ENCODE data around the gene HECTD1. TPM values are rescaled to one million over a fixed set of nuclear protein-coding genes. Genes with fewer than 3 reads are reported as not detected.

HECTD1 gene
- total and polyA plus RNA-seq, 4 donors: 23.5 to 164 (median 92.5) TPM

DNA sequence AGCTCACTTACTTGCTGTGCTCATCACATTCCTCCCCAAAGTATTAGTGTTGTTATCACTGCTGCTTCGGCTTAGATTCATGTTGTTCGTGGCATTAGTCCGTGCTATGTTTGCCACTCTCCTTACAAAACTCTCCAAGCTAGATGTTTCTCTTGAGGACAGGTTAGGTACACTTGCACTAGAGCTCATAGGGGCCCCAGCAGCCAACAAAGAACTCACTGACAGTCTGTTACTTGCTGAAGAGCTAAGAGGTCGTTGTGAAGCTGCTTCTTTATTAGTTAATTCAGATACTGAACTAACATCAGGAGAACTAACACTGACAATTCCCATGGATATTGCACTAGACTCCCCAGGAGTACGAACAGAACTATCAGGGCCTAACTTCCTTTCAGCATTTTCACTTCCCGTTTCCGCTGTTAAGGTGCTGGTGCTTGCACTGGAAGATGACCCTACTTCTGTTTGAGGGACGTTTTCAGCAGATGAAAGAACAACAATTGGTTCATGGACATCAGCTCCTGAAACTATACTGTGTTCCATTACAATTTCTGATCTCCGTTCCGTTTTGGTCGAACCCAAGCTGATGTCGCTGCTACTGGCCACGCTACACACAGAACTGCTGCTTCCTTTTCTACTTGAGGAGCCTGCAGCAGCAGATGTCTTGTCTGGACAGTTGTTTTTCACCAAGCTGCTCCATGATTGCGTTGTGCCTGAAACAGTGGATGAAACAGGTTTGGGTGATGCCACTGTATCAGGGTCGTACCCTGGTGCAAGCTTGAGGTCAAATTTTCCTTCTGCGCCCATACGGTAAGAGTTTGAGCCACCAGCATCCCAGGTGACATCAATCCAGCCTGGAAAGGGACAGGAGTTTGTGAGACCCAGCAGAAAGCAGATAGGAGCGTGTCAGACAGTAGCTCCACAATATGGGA lies 78.7 kb downstream of the HECTD1 start:
- WGBS, 2 donors: 83 to 84% methylated on average over 18 of the region's 18 CpGs
- ATAC-seq (ENCODE audit: low FRiP score): no peak

DNA sequence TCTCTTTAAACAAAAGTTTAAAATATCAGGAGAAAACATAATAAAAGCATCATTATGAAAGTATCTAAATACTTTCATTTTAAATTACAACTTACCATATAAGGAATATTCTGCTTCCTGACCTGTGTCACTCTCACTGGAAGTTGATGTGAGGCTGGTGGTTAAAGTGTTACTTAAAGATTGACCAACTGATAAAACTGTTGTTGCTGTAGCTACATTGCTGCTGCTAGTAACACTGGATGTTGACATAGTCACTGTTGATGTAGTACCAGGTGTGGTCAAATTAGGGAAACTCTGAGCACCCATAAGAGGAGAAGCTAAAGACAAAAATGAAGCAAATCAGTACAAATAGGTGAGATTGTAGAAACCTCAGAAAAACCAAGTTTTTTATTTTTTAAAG lies 79.9 kb downstream of the HECTD1 start:
- ATAC-seq (ENCODE audit: low FRiP score): no peak
- no peak for DNase-seq
- peaks cover 4 to 6% of the 10 kb centered on the region in 2 donors for H3K36me3 ChIP-seq (ENCODE audit: control insufficient read depth in 1 of 2, insufficient read depth in 2 of 2, low read length in 1 of 2)

More for the DNA sequence above, 78.7 kb downstream of the HECTD1 start:
- Histone ChIP-seq H3K9me3 (ENCODE audit: control insufficient read depth, low read length) (no peaks in the 10 kb centered on the region), H3K27me3 (ENCODE audit: control insufficient read depth in 1 of 2, insufficient read depth in 2 of 2, low read length in 1 of 2) (no peaks in the 10 kb centered on the region), H3K4me3 (ENCODE audit: low read length in 2 of 2) (no peak overlapping the region), H3K4me1 (ENCODE audit: control insufficient read depth in 1 of 2, insufficient read depth in 2 of 2, low read length in 2 of 2) (no peaks in the 10 kb centered on the region), H3K27ac (ENCODE audit: low read depth in 1 of 2, low read length in 2 of 2) (no peak overlapping the region), H3K36me3 (ENCODE audit: control insufficient read depth in 1 of 2, insufficient read depth in 2 of 2, low read length in 1 of 2) (peaks cover 4 to 6% of the 10 kb centered on the region in 2 donors)
- DNase-seq: no peak
- intact Hi-C loops (cut with DNase I): loop anchor here in 1 of 2 donors (10.0 kb wide), 1 partner anchor 226 kb away; no protein-coding TSS in a partner anchor

DNA sequence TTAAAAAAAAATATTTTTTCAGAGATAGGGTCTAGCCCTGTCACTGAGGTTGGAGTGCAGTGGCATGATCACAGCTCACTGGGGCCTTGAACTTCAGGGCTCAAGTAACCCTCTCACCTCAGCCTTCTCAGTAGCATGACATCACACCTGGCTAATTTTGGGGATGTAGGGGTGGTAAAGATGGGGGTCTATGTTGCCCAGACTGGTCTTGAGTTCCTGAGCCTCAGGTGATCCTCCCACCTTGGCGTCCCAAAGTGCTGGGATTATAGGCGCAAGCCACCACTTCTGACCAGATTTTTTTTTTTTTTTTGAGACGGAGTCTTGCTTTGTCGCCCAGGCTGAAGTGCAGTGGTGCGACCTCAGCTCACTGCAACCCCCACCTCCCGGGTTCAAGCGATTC lies 80.9 kb downstream of the HECTD1 start:
- H3K36me3 ChIP-seq (ENCODE audit: control insufficient read depth in 1 of 2, insufficient read depth in 2 of 2, low read length in 1 of 2): peaks cover 4 to 12% of the 10 kb centered on the region in 2 donors
- no peaks in the 10 kb centered on the region for H3K9me3 ChIP-seq (ENCODE audit: control insufficient read depth, low read length)
- WGBS, 2 donors: 97 to 100% methylated on average over 6 to 7 of the region's 7 CpGs
- no peak overlapping the region for H3K4me3 ChIP-seq (ENCODE audit: low read length in 2 of 2)
- DNase-seq: no peak
- intact Hi-C loops (cut with DNase I): loop anchor here in 1 of 2 donors (10.0 kb wide), 1 partner anchor 228 kb away; no protein-coding TSS in a partner anchor
- ATAC-seq (ENCODE audit: low FRiP score): no peak
- H3K4me1 ChIP-seq (ENCODE audit: control insufficient read depth in 1 of 2, insufficient read depth in 2 of 2, low read length in 2 of 2): no peaks in the 10 kb centered on the region
- H3K27me3 ChIP-seq (ENCODE audit: control insufficient read depth in 1 of 2, insufficient read depth in 2 of 2, low read length in 1 of 2): no peaks in the 10 kb centered on the region
- H3K27ac ChIP-seq (ENCODE audit: low read depth in 1 of 2, low read length in 2 of 2): no peak overlapping the region

More for the DNA sequence above, 79.9 kb downstream of the HECTD1 start:
- Histone ChIP-seq H3K4me1 (ENCODE audit: control insufficient read depth in 1 of 2, insufficient read depth in 2 of 2, low read length in 2 of 2) (no peaks in the 10 kb centered on the region), H3K27me3 (ENCODE audit: control insufficient read depth in 1 of 2, insufficient read depth in 2 of 2, low read length in 1 of 2) (no peaks in the 10 kb centered on the region), H3K9me3 (ENCODE audit: control insufficient read depth, low read length) (no peaks in the 10 kb centered on the region), H3K27ac (ENCODE audit: low read depth in 1 of 2, low read length in 2 of 2) (no peak overlapping the region), H3K4me3 (ENCODE audit: low read length in 2 of 2) (no peak overlapping the region)
- intact Hi-C loops (cut with DNase I): loop anchor here in 1 of 2 donors (10.0 kb wide), 1 partner anchor 227 kb away; no protein-coding TSS in a partner anchor

DNA sequence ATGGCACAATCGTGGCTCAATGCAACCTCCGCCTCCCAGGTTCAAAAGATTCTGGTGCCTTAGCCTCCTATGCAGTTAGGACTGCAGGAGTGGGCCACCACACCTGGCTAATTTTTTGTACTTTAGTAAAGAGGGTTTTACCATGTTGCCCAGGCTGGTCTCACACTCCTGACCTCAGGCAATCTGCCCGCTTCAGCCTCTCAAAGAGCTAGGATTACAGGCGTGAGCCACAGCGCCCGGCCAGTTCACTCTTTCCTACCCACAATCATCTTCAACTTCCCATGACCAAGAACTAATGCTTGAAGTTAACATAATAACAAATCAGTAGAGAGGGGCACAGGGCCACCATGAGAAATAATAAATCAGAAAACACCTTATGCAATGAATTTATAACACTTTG lies 82.4 kb downstream of the HECTD1 start:
- H3K4me3 ChIP-seq (ENCODE audit: low read length in 2 of 2): no peak overlapping the region
- 89 to 91% methylated on average over 6 of the region's 6 CpGs for WGBS, 2 donors
- H3K9me3 ChIP-seq (ENCODE audit: control insufficient read depth, low read length): no peaks in the 10 kb centered on the region
- intact Hi-C loops (cut with DNase I): loop anchor here in 1 of 2 donors (10.0 kb wide), 1 partner anchor 230 kb away; no protein-coding TSS in a partner anchor
- H3K36me3 ChIP-seq (ENCODE audit: control insufficient read depth in 1 of 2, insufficient read depth in 2 of 2, low read length in 1 of 2): peaks cover 4 to 12% of the 10 kb centered on the region in 2 donors
- DNase-seq (no peak), ATAC-seq (ENCODE audit: low FRiP score) (no peak)
- H3K27me3 ChIP-seq (ENCODE audit: control insufficient read depth in 1 of 2, insufficient read depth in 2 of 2, low read length in 1 of 2): no peaks in the 10 kb centered on the region
- H3K27ac ChIP-seq (ENCODE audit: low read depth in 1 of 2, low read length in 2 of 2): no peak overlapping the region
- H3K4me1 ChIP-seq (ENCODE audit: control insufficient read depth in 1 of 2, insufficient read depth in 2 of 2, low read length in 2 of 2): no peaks in the 10 kb centered on the region

DNA sequence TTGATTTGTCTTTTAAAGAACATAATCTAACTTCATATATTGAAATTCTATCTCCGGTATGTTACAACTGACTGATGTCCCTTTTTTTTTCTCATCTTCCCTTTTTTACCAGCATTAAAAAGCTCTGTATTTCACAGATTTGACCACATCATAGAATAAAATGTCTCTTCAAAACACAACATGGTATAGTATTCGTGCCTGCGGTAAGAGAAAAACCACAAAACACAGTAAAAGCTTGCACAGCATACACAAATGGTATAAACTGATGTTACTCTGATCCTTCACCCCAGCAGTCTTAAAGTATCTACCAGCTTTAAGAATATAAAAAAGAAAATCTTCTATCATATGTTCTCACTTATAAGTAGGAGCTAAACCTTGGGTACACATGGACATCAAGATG lies 83.4 kb downstream of the HECTD1 start:
- intact Hi-C loops (cut with DNase I): loop anchor here in 1 of 2 donors (10.0 kb wide), 1 partner anchor 231 kb away; no protein-coding TSS in a partner anchor
- no peak overlapping the region for H3K27ac ChIP-seq (ENCODE audit: low read depth in 1 of 2, low read length in 2 of 2)
- peaks cover 4 to 12% of the 10 kb centered on the region in 2 donors for H3K36me3 ChIP-seq (ENCODE audit: control insufficient read depth in 1 of 2, insufficient read depth in 2 of 2, low read length in 1 of 2)
- no peak overlapping the region for H3K4me3 ChIP-seq (ENCODE audit: low read length in 2 of 2)
- DNase-seq (no peak), ATAC-seq (ENCODE audit: low FRiP score) (no peak)
- H3K9me3 ChIP-seq (ENCODE audit: control insufficient read depth, low read length): no peaks in the 10 kb centered on the region
- H3K27me3 ChIP-seq (ENCODE audit: control insufficient read depth in 1 of 2, insufficient read depth in 2 of 2, low read length in 1 of 2): no peaks in the 10 kb centered on the region
- no peaks in the 10 kb centered on the region for H3K4me1 ChIP-seq (ENCODE audit: control insufficient read depth in 1 of 2, insufficient read depth in 2 of 2, low read length in 2 of 2)
- 94 to 96% methylated on average over 3 of the region's 3 CpGs for WGBS, 2 donors

DNA sequence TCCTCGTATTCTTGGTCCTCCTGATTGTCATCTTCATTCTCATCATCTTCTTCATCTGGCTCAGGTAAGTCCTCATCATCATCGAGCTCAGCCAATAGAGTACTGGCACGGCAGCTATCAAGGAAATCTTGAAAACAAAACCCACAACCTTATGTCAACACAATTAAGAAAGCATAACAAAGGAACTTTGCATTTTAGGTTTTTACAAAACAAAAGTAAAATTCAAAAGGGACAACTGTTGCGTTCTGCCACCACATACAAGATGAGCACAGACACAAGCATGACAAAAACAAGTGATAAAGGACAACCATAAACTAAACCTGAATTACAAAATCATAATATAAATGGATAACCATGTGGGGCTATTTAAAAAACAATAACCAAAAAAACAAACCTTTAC lies 84.7 kb downstream of the HECTD1 start:
- Histone ChIP-seq H3K4me3 (ENCODE audit: low read length in 2 of 2) (no peak overlapping the region), H3K9me3 (ENCODE audit: control insufficient read depth, low read length) (no peaks in the 10 kb centered on the region), H3K27me3 (ENCODE audit: control insufficient read depth in 1 of 2, insufficient read depth in 2 of 2, low read length in 1 of 2) (no peaks in the 10 kb centered on the region), H3K36me3 (ENCODE audit: control insufficient read depth in 1 of 2, insufficient read depth in 2 of 2, low read length in 1 of 2) (peaks cover 2 to 10% of the 10 kb centered on the region in 2 donors), H3K4me1 (ENCODE audit: control insufficient read depth in 1 of 2, insufficient read depth in 2 of 2, low read length in 2 of 2) (no peaks in the 10 kb centered on the region), H3K27ac (ENCODE audit: low read depth in 1 of 2, low read length in 2 of 2) (no peak overlapping the region)
- WGBS, 2 donors: 84 to 86% methylated on average over 4 of the region's 4 CpGs
- ATAC-seq (ENCODE audit: low FRiP score) (no peak), DNase-seq (no peak)
- intact Hi-C loops (cut with DNase I): loop anchor here in 1 of 2 donors (10.0 kb wide), 1 partner anchor 232 kb away; no protein-coding TSS in a partner anchor

DNA sequence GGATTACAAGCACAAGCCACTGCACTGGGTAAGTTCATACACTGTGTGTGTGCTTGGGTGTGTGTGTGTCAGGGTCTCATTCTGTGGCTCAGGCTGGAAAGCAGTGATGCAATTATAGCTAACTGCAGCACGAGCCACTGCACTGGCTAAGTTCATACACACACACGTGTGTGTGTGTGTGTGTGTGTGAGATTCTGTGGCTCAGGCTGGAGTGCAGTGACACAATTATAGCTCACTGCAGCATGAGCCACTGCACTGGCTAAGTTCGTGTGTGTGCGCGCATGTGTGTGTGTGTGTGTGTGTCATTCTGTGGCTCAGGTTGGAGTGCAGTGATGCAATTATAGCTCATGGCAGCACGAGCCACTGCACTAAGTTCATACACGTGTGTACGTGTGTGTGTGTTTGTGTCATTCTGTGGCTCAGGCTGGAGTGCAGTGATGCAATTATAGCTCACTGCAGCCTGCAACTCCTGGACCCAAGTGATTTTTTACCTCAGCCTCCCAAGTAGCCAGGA lies 85.4 kb downstream of the HECTD1 start:
- ATAC-seq (ENCODE audit: low FRiP score) (no peak), DNase-seq (no peak)
- H3K27me3 ChIP-seq (ENCODE audit: control insufficient read depth in 1 of 2, insufficient read depth in 2 of 2, low read length in 1 of 2): no peaks in the 10 kb centered on the region
- no peak overlapping the region for H3K4me3 ChIP-seq (ENCODE audit: low read length in 2 of 2)
- H3K36me3 ChIP-seq (ENCODE audit: control insufficient read depth in 1 of 2, insufficient read depth in 2 of 2, low read length in 1 of 2): peaks cover 2 to 10% of the 10 kb centered on the region in 2 donors
- no peak overlapping the region for H3K27ac ChIP-seq (ENCODE audit: low read depth in 1 of 2, low read length in 2 of 2)
- WGBS, 2 donors: 75 to 77% methylated on average over 8 of the region's 8 CpGs
- intact Hi-C loops (cut with DNase I): loop anchor here in 1 of 2 donors (10.0 kb wide), 1 partner anchor 233 kb away; no protein-coding TSS in a partner anchor
- no peaks in the 10 kb centered on the region for H3K9me3 ChIP-seq (ENCODE audit: control insufficient read depth, low read length)
- no peaks in the 10 kb centered on the region for H3K4me1 ChIP-seq (ENCODE audit: control insufficient read depth in 1 of 2, insufficient read depth in 2 of 2, low read length in 2 of 2)

DNA sequence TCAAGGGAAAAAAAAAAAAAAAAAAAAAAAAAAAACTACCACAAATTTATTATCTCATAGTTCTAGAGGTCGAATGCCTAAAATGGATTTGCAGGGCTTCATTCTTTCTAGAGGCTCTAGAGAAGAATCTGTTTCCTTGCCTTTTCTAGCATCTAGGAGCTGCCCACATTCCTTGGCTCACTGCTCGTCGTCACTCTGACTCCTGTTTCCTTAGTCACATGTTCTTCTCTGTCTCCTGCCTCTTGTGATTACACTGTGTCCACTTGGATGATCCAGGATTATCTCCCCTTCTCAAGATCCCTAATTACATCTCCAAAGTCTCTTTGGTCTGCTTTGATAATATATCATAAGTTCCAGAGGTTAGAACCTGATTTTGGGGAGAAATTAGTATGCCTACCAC lies 88.7 kb downstream of the HECTD1 start:
- DNase-seq: no peak
- Histone ChIP-seq H3K27ac (ENCODE audit: low read depth in 1 of 2, low read length in 2 of 2) (no peak overlapping the region), H3K4me3 (ENCODE audit: low read length in 2 of 2) (no peak overlapping the region), H3K27me3 (ENCODE audit: control insufficient read depth in 1 of 2, insufficient read depth in 2 of 2, low read length in 1 of 2) (no peaks in the 10 kb centered on the region), H3K36me3 (ENCODE audit: control insufficient read depth in 1 of 2, insufficient read depth in 2 of 2, low read length in 1 of 2) (peaks cover 2 to 10% of the 10 kb centered on the region in 2 donors), H3K4me1 (ENCODE audit: control insufficient read depth in 1 of 2, insufficient read depth in 2 of 2, low read length in 2 of 2) (no peaks in the 10 kb centered on the region), H3K9me3 (ENCODE audit: control insufficient read depth, low read length) (no peaks in the 10 kb centered on the region)
- intact Hi-C loops (cut with DNase I): loop anchor here in 1 of 2 donors (10.0 kb wide), 1 partner anchor 236 kb away; no protein-coding TSS in a partner anchor
- no peak for ATAC-seq (ENCODE audit: low FRiP score)
- WGBS, 2 donors: 36 to 56% methylated on average over 3 of the region's 3 CpGs

Measured in aorta (tissue), 5 donors.